ACC112 (cell line): ENCODE data around the gene CST4.
"Not testable (repeated sequence)": the region's sequence is repeated elsewhere in the genome, so short reads cannot be mapped to it uniquely, and the experiment has no call there.

Source experiments
- H2AFZ ChIP-seq: fragments of 200-600 bp; sonication (generic); one replicate; pipeline ENCODE4 v1.6.0; 2017; ENCODE audit warnings: antibody characterized with exemption, low read length; ENCODE audit not compliant: unreplicated experiment
- H3K27ac ChIP-seq: fragments of 200-600 bp; sonication (generic); 2 replicates; pipeline ENCODE4 v1.5.1; 2014; ENCODE audit warnings: low read depth, mild to moderate bottlenecking, antibody characterized with exemption, low read length, moderate library complexity
- H3K27me3 ChIP-seq: fragments of 200-600 bp; sonication (generic); 2 replicates; pipeline ENCODE4 v1.6.1; 2014; ENCODE audit warnings: mild to moderate bottlenecking, antibody characterized with exemption, low read length, moderate library complexity, mixed read lengths; ENCODE audit not compliant: insufficient read depth
- H3K36me3 ChIP-seq: fragments of 200-600 bp; sonication (generic); 2 replicates; pipeline ENCODE4 v1.6.1; 2016; ENCODE audit warnings: mild to moderate bottlenecking, antibody characterized with exemption, low read length, moderate library complexity, mixed read lengths; ENCODE audit not compliant: insufficient read depth
- H3K4me1 ChIP-seq: fragments of 200-600 bp; sonication (generic); one replicate; pipeline ENCODE4 v1.6.1; 2016; ENCODE audit warnings: low read length, mixed read lengths; ENCODE audit not compliant: insufficient read depth, unreplicated experiment, control insufficient read depth
- H3K4me3 ChIP-seq: fragments of 200-600 bp; sonication (generic); 2 replicates; pipeline ENCODE4 v1.5.1; 2014; ENCODE audit warnings: mild to moderate bottlenecking, low read depth, low read length
- H3K79me2 ChIP-seq: fragments of 200-600 bp; sonication (generic); one replicate; pipeline ENCODE4 v1.6.0; 2016; ENCODE audit warnings: low read length; ENCODE audit not compliant: control insufficient read depth, unreplicated experiment, insufficient read depth

The CST4 gene

DNA sequence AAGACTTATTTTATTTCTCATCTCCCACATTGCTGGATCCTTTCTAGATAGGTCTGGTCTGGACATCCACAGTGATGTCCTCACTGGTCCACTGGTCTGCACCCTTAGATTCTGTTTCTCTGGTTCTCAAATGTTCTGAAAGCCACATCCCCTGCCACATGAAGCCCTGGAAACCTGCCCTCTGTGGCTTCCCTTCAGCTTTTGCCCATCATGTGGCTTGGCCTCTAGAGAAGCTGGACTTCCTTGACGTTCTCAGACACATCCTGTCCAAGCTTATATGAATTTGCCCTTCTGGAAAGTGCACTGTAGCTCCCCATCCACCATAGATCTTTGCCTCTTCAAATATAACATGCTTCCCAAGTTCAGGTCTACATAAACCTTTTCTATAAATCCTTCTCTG, 18.5 kb downstream of the CST4 start:
- H3K4me1 ChIP-seq = peaks cover 10% of the 10 kb centered on the region
- H3K27me3 ChIP-seq = no peaks in the 10 kb centered on the region; the same call in 1 of the 2 replicates
- H2AFZ ChIP-seq = no peak overlapping the region
- H3K79me2 ChIP-seq = no peaks in the 10 kb centered on the region
- H3K4me3 ChIP-seq = no peak overlapping the region
- H3K36me3 ChIP-seq = no peaks in the 10 kb centered on the region
- H3K27ac ChIP-seq = no peak overlapping the region

DNA sequence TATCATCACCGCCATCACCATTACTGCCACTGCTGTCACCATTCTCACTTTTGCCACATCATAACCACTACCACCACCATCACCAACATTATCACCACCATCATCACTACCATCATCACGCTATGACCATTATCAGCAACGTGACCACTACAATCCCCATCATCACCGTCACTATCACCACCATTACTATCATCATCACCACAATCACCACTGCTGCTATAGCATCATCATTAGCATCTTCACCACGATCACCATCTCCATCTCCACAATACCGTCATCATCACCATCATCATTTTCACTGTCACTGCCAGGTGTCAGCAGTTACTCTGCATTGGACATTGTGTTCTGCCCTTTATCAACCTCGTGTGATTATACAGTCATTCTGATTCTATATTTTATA, 19.0 kb downstream of the CST4 start:
- Histone ChIP-seq H3K4me3 (no peak overlapping the region), H3K36me3 (no peaks in the 10 kb centered on the region), H3K27ac (no peak overlapping the region), H3K27me3 (no peaks in the 10 kb centered on the region), H3K79me2 (no peaks in the 10 kb centered on the region), H3K4me1 (peaks cover 10% of the 10 kb centered on the region), H2AFZ (no peak overlapping the region)

DNA sequence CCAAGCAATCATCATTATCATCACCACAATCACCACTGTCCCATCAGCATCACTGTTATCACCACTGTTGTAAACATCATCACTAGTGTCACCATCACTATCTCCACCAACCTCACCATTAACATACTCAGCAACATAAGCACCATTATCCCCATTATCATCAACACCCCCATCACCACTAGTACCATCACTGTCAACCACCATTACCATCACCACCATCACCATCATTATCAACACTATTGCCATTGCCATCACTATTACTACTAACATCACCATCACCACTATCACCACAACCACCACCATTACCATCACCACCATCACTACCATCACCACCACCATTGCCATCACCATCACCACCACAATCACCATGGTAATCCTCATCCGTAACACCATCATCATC, 19.5 kb downstream of the CST4 start:
- H3K4me1 ChIP-seq = peaks cover 10% of the 10 kb centered on the region
- H3K36me3 ChIP-seq = no peaks in the 10 kb centered on the region
- no peaks in the 10 kb centered on the region for H3K27me3 ChIP-seq
- no peak overlapping the region for H2AFZ ChIP-seq
- no peak overlapping the region for H3K27ac ChIP-seq
- H3K4me3 ChIP-seq = no peak overlapping the region
- no peaks in the 10 kb centered on the region for H3K79me2 ChIP-seq

DNA sequence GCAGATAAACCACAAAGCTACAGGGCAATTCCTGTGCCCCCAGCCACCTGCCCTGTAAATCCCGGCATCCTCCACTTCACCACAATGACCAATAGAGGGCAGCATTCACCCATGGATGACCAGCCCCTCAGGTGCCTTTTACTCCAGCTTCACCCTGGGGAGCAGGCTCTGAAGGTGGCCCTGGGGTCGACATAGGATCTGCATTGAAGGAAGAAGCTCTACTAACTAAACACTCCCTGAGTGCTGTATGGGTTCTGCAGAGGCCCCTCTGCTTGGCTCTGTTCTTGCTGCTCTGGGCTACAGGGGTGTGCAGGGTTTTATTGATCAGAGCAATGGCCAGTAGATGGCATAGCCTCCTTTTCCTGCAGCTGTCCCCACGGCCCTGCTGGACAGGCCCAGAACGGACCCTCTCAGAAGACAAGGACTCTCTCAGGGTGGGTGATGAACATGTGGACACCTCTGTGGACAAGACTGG, 20.3 kb downstream of the CST4 start:
- Histone ChIP-seq H3K4me1 (peaks cover 10% of the 10 kb centered on the region), H2AFZ (no peak overlapping the region), H3K79me2 (no peaks in the 10 kb centered on the region), H3K36me3 (no peaks in the 10 kb centered on the region), H3K27me3 (no peaks in the 10 kb centered on the region), H3K27ac (no peak overlapping the region), H3K4me3 (no peak overlapping the region)

DNA sequence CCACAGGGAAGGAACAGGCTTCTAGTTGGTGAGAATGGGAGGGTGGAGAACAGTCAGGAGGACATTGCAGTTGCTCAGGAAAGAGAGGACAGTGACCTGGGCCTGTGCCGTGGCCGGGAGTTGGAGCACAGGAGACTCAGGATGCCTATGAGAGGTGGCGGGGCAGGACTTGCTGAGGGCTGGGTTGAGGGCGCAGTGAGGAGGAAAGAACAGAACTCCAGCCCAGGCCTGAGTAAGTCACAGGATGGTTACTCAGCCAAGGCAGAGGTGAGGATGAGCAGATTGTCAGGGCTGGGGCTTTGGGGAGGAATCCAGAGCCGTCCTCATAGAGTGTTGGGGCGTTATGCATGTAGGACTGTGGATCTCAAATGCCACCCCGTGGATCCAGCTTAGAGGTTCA, 21.2 kb downstream of the CST4 start:
- no peaks in the 10 kb centered on the region for H3K79me2 ChIP-seq
- no peaks in the 10 kb centered on the region for H3K36me3 ChIP-seq
- no peak overlapping the region for H3K27ac ChIP-seq
- no peak overlapping the region for H2AFZ ChIP-seq
- H3K4me3 ChIP-seq = no peak overlapping the region
- H3K4me1 ChIP-seq = peaks cover 10% of the 10 kb centered on the region
- no peaks in the 10 kb centered on the region for H3K27me3 ChIP-seq

DNA sequence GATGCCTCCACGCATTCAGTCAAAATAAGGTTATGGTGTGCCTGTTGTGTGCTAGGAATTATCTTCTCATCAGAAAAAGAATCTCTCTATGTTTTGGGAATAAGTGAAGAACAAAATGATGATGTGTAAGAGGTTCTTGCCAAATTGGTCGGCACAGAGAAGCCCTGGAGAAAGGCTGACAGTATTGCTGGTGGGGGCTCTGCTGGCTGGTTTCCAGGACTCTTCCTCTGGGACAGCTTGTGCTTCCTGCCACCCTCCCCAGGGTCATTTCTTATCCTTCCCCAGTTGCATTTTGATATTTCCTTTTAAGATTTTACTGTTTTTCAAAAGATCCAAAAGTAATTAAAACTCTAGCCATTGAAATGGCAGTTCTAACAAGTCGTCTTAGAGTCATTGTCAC, 22.1 kb downstream of the CST4 start:
- no peaks in the 10 kb centered on the region for H3K36me3 ChIP-seq
- H3K27me3 ChIP-seq = no peaks in the 10 kb centered on the region
- no peak overlapping the region for H3K4me3 ChIP-seq
- no peak overlapping the region for H3K27ac ChIP-seq
- H3K4me1 ChIP-seq = peaks cover 10% of the 10 kb centered on the region
- no peak overlapping the region for H2AFZ ChIP-seq
- H3K79me2 ChIP-seq = no peaks in the 10 kb centered on the region

DNA sequence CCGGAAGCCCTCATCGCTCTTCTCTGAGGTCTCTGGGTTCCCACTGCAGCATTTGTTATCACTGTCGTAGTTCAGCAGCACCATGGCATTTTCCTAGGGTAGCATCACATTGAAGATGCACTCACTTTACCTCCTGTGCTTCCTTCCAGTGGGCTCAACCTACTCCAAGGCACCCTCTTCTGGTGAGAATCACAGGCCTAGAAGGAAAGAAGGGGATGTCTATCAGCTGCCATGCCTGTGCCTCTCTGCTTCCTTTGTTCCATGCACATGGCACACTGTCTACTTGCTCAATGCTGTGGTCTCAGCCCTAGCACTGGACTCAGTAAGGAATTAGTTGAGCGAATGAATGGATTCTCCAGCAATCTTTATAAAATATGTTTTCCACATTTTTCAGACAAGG, 22.6 kb downstream of the CST4 start:
- Histone ChIP-seq H3K4me1 (peaks cover 10% of the 10 kb centered on the region), H3K27me3 (no peaks in the 10 kb centered on the region), H3K79me2 (no peaks in the 10 kb centered on the region)

DNA sequence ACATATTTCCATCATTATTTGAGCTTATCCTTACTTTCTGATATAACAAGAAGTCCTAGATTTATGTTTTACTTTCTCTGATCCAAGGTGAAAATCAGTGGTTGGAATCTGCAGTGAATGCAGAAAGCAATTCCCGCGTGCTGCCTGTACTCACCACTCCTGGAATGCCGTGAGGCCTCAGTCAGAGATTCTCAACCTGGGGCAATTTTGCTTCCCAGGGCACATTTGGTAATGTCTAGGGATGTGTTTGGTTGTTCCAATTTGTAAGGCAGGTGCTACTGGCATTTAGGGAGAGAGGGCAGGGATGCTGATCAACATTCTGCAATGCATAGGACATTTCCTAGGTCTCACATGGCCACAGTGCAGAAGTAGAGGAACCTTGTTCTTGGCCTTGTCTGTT, 23.9 kb downstream of the CST4 start:
- Histone ChIP-seq H3K27me3 (no peaks in the 10 kb centered on the region), H2AFZ (no peak overlapping the region), H3K36me3 (no peaks in the 10 kb centered on the region), H3K27ac (no peak overlapping the region), H3K4me3 (no peak overlapping the region), H3K4me1 (peaks cover 17% of the 10 kb centered on the region), H3K79me2 (no peaks in the 10 kb centered on the region)

More for the DNA sequence above, 22.6 kb downstream of the CST4 start:
- Histone ChIP-seq H2AFZ (no peak overlapping the region), H3K4me3 (no peak overlapping the region), H3K27ac (no peak overlapping the region), H3K36me3 (no peaks in the 10 kb centered on the region)

DNA sequence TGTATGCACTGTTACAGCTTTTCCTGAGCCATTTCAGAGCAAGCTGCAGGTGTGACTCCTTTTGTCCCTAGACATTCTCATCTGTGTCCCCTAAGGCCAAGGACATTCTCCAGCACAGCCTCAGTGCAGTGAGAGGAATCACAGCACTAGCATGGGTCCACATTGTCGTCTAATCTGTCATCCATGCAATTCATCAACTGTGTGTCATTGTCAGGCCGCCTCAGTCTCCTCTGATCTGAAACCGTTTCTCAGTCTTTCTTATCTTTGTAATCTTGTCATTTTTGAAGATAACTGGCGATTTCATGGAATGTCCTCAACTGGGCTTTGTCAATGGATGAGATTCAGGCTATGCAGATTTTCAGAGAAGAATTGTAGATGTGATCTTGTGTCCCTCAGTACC, 24.8 kb downstream of the CST4 start:
- H3K27ac ChIP-seq, H3K4me3 ChIP-seq, H3K36me3 ChIP-seq, H3K79me2 ChIP-seq, H2AFZ ChIP-seq, H3K27me3 ChIP-seq: not testable (repeated sequence)
- peaks cover 19% of the 10 kb centered on the region for H3K4me1 ChIP-seq

DNA sequence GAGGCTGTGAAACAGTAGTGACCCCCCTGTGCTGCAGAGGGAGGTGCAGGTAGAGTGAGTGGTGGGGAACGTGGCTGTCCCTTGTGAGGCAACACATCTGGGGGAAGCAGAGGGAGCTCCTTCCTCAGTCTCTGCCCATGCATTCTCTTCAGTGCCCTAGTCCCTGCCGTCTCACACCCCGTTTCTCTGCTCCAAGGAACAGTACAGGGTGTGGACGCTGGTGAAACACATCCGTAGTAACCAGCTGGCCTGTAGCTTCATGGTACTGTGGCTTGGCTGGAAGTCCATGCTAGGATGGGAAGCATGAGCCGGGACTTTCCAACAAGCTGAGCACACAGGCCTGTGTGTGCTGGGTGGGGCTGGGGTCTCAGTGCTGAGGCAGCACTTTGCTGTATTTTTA, 25.7 kb downstream of the CST4 start:
- H3K79me2 ChIP-seq = no peaks in the 10 kb centered on the region
- peaks cover 23% of the 10 kb centered on the region for H3K4me1 ChIP-seq
- no peaks in the 10 kb centered on the region for H3K27me3 ChIP-seq
- no peak overlapping the region for H2AFZ ChIP-seq
- H3K27ac ChIP-seq = no peak overlapping the region
- no peak overlapping the region for H3K4me3 ChIP-seq
- H3K36me3 ChIP-seq = no peaks in the 10 kb centered on the region

DNA sequence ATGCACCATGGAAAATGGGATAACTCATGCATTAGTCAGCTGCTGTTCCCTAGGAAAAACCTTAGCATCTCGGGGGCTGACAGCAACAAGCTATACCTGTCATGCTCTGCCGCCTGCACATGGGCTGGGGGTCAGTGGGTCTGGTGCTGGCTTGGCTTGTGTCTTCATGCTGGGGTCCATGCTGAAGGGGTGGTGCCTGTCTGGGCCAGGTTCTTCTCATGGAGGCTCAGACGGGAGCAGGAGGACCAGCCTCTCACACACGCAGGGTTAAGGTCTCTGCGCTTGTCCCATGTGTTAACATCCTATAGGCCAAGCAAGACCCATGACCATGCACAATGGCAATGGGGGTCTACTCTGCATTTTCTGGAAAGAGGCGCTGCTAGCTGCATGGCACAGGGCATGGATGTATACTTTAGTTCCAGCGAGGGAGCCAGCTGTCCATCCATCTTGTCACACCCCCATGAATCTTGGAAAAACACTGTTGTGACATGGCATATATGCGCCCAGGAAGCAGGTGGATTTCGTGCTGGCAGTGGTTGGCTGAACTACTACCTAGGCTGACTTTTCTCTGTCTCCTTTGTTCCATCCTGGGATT, 26.5 kb downstream of the CST4 start:
- Histone ChIP-seq H3K27ac (no peak overlapping the region), H3K27me3 (no peaks in the 10 kb centered on the region), H3K36me3 (no peaks in the 10 kb centered on the region), H2AFZ (no peak overlapping the region), H3K4me1 (peaks cover 25% of the 10 kb centered on the region), H3K79me2 (no peaks in the 10 kb centered on the region), H3K4me3 (no peak overlapping the region)
